Lung (tissue), 12 donors: ENCODE data around the gene LARP1B. TPM values are rescaled to one million over a fixed set of nuclear protein-coding genes. Genes with fewer than 3 reads are reported as not detected.
"Not testable (repeated sequence)": the region's sequence is repeated elsewhere in the genome, so short reads cannot be mapped to it uniquely, and the experiment has no call there.

Experiments used
- ATAC-seq: fragments of 200-7000 bp; cut with Tn5 transposase; one replicate; pipeline ENCODE4 v1.9.1; 2020; ENCODE audit warnings: moderate number of reproducible peaks; ENCODE audit not compliant: insufficient read depth, low FRiP score
- DNase-seq, 3 donors: peaks; one replicate each; pipeline ENCODE4 v3.0.0-alpha.2; 2013 to 2017
- H3K27ac ChIP-seq, 2 donors: one replicate each; pipeline ENCODE4 v1.5.1; 2013; ENCODE audit warnings: mild to moderate bottlenecking in 2 of 2, moderate library complexity in 2 of 2, control low read depth in 1 of 2, inconsistent platforms in 1 of 2, low read depth in 1 of 2, low read length in 1 of 2
- H3K27me3 ChIP-seq, 3 donors: one replicate each; pipeline ENCODE4 v1.5.1; 2013; ENCODE audit warnings: low read length in 2 of 3; ENCODE audit not compliant: control insufficient read depth in 3 of 3, insufficient read depth in 3 of 3
- H3K36me3 ChIP-seq, 4 donors: one replicate each; pipeline ENCODE4 v1.5.1; 2013; ENCODE audit warnings: low read length in 4 of 4, mild to moderate bottlenecking in 1 of 4, moderate library complexity in 1 of 4; ENCODE audit not compliant: control insufficient read depth in 4 of 4, insufficient read depth in 4 of 4
- H3K4me1 ChIP-seq, 5 donors: one replicate each; pipeline ENCODE4 v1.5.1; 2013; ENCODE audit warnings: low read length in 5 of 5, mild to moderate bottlenecking in 2 of 5, moderate library complexity in 1 of 5; ENCODE audit not compliant: control insufficient read depth in 5 of 5, insufficient read depth in 5 of 5
- H3K4me3 ChIP-seq: one replicate; pipeline ENCODE4 v1.5.1; 2013; ENCODE audit warnings: mild to moderate bottlenecking, control low read depth, moderate library complexity
- H3K9ac ChIP-seq, 2 donors: one replicate each; pipeline ENCODE4 v1.5.1; 2013; ENCODE audit warnings: low read length in 2 of 2, control low read depth in 1 of 2; ENCODE audit not compliant: insufficient read depth in 1 of 2
- H3K9me3 ChIP-seq, 4 donors: one replicate each; pipeline ENCODE4 v1.5.1; 2013; ENCODE audit warnings: low read length in 3 of 4, mild to moderate bottlenecking in 1 of 4, moderate library complexity in 1 of 4; ENCODE audit not compliant: control insufficient read depth in 4 of 4, insufficient read depth in 3 of 4
- WGBS, 2 donors: extraction: QIAGEN DNeasy Blood & Tissue Kit; methylation state at CpG; one replicate each; pipeline ENCODE4 v1.1.7; 2013; 5-methylcytosine and 5-hydroxymethylcytosine counted together
- polyA plus RNA-seq, 2 donors: library from polyadenylated mRNA; stranded (reverse); fragments of 200-250 nt; gene quantifications; one replicate each; pipeline ENCODE4 v1.2.1, GENCODE V29; 2013
- total RNA-seq, 2 donors: library from RNA; depleted of rRNA in 1 of 2; stranded (reverse); fragments of >200 nt in 1 of 2; gene quantifications; one replicate each; pipeline ENCODE4 v1.2.1, GENCODE V29; 2014 to 2021
- TF ChIP-seq, protein P1 (sequence below): IDR thresholded peaks from 2 replicates; pipeline ENCODE4 v1.5.1; 2012; ENCODE audit warnings: mild to moderate bottlenecking; ENCODE audit errors: control extremely low read depth, extremely low read depth
- donor health status: control.
- donor health status: control.
- donor health status: Bipolar disorder and iron deficiency.
- donor health status: healthy.
- donor health status: DM: yes; HTN: yes; CAD: no.

The LARP1B gene
- total and polyA plus RNA-seq, 4 donors, result 10.6 to 27.9 (median 15.0) TPM

DNA sequence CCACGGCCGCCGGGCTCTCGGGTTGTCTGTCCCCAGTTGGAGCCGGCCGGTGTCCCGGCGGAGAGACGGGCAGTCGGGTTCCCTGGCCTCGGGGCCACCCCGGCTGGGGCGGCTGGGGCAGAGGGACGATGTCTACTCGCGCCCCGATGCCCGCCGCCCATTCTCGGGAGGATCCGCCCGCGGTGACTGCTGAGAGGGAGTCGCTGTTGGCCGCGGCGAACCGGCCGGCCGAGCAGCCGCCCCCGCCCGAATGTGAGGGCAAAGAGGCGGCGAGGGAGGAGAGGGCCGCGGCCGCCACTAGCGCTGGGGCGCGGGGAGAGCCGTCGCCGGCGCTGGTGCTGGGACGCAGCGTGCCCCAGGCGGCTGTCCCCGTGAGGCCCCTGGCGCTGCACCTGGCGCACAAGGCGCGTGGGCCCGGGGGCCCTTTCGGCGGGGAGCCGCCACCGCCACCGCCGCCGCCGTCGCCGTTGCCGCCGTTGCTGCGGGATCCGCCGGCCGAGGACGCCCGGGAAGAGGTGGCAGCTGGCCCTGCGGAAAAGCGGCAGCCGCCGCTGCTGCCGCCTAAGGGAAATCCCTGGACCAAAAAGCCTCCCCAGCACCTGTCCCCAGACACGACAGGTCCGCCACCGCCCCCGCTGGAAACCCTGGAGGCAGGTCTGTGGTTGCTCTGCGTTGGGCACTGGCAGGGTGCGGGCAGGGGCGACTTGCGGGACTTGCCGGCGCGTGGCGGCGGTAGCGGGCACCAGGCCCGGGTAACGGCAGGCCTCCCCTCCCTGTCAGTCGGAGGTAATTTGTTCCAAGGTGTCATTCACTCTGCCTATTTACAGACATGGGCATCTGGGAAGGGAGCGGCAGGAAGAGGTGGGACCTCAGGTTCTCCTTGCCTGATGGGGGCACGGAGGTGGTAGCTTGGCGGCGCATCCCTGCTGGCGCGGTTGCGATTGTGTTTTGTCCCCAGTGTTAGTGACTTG is 739 bp downstream of the LARP1B start:
- ATAC-seq, result peak; percentile 5
- TF ChIP-seq, protein P1, sequence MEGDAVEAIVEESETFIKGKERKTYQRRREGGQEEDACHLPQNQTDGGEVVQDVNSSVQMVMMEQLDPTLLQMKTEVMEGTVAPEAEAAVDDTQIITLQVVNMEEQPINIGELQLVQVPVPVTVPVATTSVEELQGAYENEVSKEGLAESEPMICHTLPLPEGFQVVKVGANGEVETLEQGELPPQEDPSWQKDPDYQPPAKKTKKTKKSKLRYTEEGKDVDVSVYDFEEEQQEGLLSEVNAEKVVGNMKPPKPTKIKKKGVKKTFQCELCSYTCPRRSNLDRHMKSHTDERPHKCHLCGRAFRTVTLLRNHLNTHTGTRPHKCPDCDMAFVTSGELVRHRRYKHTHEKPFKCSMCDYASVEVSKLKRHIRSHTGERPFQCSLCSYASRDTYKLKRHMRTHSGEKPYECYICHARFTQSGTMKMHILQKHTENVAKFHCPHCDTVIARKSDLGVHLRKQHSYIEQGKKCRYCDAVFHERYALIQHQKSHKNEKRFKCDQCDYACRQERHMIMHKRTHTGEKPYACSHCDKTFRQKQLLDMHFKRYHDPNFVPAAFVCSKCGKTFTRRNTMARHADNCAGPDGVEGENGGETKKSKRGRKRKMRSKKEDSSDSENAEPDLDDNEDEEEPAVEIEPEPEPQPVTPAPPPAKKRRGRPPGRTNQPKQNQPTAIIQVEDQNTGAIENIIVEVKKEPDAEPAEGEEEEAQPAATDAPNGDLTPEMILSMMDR, result no peak
- peak; percentile 60 to 68 (median 67) for DNase-seq
- Histone ChIP-seq H3K9ac (peak overlapping the region; percentile 51 to 55), H3K4me1 (no peaks in the 10 kb centered on the region), H3K9me3 (no peaks in the 10 kb centered on the region), H3K27ac (peak overlapping the region; percentile 98), H3K36me3 (no peaks in the 10 kb centered on the region), H3K4me3 (peak overlapping the region; percentile 99), H3K27me3 (no peaks in the 10 kb centered on the region)
- 0% methylated on average over 48 to 101 of the region's 101 CpGs for WGBS, 2 donors

DNA sequence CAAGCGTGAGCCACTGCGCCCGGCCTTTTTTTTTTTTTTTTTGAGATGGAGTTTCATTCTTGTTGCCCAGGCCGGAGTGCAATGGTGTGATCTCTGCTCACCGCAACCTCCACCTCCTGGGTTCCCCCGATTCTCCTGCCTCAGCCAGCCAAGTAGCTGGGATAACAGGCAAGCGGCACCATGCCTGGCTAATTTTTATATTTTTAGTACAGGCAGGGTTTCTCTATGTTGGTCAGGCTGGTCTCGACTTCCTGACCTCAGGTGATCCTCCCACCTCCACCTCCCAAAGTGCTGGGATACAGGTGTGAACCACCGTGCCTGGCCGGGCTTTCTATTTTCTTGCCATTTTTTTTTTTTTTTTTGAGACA is 5.3 kb downstream of the LARP1B start:
- not testable (repeated sequence) for H3K36me3 ChIP-seq, H3K9ac ChIP-seq, H3K4me3 ChIP-seq, DNase-seq, H3K4me1 ChIP-seq, H3K27me3 ChIP-seq, H3K27ac ChIP-seq, ATAC-seq, H3K9me3 ChIP-seq
- 96 to 97% methylated on average over 9 to 10 of the region's 10 CpGs for WGBS, 2 donors

DNA sequence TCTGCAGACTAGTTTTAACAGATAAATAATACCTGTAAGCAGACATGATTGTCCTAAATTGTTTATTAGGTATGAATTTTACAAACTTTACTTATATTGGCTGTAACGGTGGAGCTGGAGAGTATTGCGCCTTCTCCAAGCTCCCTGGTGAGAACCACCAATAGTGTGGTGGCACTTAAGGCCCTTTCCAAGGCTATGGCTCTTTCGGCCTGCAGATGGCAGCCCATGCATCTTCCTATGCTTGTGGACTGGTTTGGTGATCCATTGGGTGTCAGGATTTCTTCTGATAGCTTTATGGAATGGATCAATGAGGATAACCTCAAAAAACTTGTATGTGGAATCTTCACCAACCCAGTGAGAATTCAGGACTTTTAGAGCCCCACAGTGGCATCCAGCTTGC is 7.8 kb downstream of the LARP1B start:
- H3K36me3 ChIP-seq, result no peaks in the 10 kb centered on the region
- no peak overlapping the region for H3K4me3 ChIP-seq
- H3K27ac ChIP-seq, result no peak overlapping the region
- ATAC-seq, result no peak
- H3K9me3 ChIP-seq, result no peaks in the 10 kb centered on the region
- DNase-seq, result no peak
- TF ChIP-seq, protein P1, result no peak
- H3K9ac ChIP-seq, result no peak overlapping the region
- H3K4me1 ChIP-seq, result peaks cover 0 to 3% (median 0%) of the 10 kb centered on the region in 5 donors
- WGBS, 2 donors, result 90 to 92% methylated on average over 3 of the region's 3 CpGs
- H3K27me3 ChIP-seq, result no peaks in the 10 kb centered on the region

DNA sequence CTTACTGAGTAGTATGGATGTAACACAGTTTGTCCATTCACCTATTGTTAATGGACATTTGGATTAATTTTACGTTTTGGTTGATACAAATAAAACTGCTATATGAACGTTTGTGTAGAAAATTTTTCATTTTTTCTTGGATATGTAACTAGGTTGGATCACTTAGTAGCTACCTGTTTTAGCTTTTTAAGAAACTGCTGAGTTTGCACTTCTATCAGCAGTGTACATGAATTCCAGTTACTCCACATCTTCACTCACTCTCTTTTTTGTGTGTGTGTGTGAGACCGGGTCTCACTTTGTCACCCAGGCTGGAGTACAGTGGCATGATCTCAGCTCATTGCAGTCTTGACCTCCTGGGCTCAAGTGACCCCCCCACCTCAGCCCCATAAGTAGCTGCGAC is 15.4 kb downstream of the LARP1B start:
- no peak for DNase-seq
- H3K27me3 ChIP-seq, result no peaks in the 10 kb centered on the region
- ATAC-seq, result no peak
- peaks cover 0 to 4% (median 2%) of the 10 kb centered on the region in 4 donors for H3K36me3 ChIP-seq
- 91 to 96% methylated on average over 4 of the region's 4 CpGs for WGBS, 2 donors
- no peaks in the 10 kb centered on the region for H3K9me3 ChIP-seq
- H3K4me3 ChIP-seq, result no peak overlapping the region
- no peaks in the 10 kb centered on the region for H3K4me1 ChIP-seq
- TF ChIP-seq, protein P1, result no peak
- H3K9ac ChIP-seq, result no peak overlapping the region
- no peak overlapping the region for H3K27ac ChIP-seq

DNA sequence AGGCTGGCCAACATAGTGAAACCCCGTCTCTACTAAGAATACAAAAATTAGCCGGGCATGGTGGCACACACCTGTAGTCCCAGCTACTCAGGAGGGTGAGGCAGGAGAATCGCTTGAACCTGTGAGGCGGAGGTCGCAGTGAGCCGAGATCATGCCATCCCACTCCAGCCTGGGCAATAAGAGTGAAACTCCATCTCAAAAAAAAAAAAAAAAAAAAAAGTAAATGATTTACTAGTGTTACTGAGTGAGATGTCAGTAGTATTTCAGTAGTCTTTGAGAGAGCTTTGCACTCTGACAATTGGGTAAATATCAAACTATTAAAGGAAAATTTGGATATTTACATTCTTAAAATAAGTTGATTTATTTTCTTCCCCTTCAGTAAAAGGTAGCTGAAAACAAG is 34.2 kb downstream of the LARP1B start:
- peaks cover 4 to 17% (median 13%) of the 10 kb centered on the region in 4 donors for H3K36me3 ChIP-seq
- WGBS, 2 donors, result 91 to 94% methylated on average over 6 of the region's 6 CpGs
- not testable (repeated sequence) for H3K9ac ChIP-seq, H3K4me1 ChIP-seq, DNase-seq, ATAC-seq, H3K4me3 ChIP-seq, H3K27ac ChIP-seq, H3K27me3 ChIP-seq, H3K9me3 ChIP-seq
